ENCODE results near the gene TFF2.

The TFF2 gene

DNA sequence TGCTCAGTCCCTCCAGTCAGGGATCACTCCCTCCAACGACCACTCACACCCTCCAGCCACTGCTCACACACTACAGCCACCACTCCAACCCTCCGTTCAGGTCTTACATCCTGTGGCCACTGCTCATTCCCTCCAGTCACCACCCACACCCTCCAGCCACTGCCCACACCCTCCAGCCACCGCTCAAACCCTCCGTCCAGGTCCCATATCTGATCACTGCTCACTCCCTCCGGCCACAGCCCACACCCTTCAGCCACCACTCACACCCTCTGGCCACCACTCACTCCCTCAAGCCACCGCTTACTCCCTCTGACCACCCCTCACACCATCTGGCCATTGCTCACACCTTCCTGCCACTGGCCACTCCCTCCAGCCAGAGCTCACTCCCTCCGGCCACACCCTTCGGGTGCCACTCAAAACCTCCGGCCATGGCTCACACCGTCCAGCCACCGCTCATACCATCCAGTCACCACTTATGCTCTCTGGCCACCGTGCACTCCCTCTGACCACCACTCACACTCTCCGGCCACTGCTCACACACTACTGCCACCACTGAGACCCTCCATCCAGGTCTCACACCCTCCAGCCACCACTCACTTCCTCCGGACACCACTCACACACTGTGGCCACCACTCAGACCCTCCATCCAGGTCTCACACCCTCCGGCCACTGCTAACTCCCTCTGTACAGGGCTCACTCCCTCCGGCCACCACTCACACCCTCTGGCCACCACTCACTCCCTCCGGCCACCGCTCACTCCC is 20.3 kb upstream of the TFF2 start:
- TF ChIP-seq, protein P1, sequence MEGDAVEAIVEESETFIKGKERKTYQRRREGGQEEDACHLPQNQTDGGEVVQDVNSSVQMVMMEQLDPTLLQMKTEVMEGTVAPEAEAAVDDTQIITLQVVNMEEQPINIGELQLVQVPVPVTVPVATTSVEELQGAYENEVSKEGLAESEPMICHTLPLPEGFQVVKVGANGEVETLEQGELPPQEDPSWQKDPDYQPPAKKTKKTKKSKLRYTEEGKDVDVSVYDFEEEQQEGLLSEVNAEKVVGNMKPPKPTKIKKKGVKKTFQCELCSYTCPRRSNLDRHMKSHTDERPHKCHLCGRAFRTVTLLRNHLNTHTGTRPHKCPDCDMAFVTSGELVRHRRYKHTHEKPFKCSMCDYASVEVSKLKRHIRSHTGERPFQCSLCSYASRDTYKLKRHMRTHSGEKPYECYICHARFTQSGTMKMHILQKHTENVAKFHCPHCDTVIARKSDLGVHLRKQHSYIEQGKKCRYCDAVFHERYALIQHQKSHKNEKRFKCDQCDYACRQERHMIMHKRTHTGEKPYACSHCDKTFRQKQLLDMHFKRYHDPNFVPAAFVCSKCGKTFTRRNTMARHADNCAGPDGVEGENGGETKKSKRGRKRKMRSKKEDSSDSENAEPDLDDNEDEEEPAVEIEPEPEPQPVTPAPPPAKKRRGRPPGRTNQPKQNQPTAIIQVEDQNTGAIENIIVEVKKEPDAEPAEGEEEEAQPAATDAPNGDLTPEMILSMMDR (conservative IDR thresholded peaks at IDR 0.05), result no peak

DNA sequence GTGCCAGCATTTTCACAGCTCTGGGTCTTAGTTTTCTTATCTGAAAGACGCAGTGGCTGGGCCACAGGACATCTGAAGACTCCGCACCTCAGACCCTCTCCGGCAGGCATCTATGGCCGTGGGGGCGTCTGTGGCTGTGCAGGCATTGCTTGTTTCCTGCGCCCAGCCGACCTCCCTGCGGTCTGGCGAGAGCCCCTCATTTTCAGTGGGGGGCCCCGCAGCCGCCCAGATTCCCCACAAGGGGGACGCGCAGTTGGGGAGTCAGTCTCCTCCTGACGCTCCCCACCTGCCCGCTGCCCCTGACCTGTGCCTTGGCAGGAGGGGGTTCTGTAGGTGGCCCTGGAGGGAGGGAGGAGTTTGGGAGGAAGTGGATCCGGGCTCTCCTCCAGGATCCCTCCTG is 19.0 kb upstream of the TFF2 start:
- H3K27ac ChIP-seq, result no peak overlapping the region
- TF ChIP-seq, protein P1 (conservative IDR thresholded peaks at IDR 0.05), result 0 out of 2 replicates have a peak, but pooled peaks have one; percentile 7

More for the DNA sequence above, 20.3 kb upstream of the TFF2 start:
- no peak overlapping the region for H3K27ac ChIP-seq

DNA sequence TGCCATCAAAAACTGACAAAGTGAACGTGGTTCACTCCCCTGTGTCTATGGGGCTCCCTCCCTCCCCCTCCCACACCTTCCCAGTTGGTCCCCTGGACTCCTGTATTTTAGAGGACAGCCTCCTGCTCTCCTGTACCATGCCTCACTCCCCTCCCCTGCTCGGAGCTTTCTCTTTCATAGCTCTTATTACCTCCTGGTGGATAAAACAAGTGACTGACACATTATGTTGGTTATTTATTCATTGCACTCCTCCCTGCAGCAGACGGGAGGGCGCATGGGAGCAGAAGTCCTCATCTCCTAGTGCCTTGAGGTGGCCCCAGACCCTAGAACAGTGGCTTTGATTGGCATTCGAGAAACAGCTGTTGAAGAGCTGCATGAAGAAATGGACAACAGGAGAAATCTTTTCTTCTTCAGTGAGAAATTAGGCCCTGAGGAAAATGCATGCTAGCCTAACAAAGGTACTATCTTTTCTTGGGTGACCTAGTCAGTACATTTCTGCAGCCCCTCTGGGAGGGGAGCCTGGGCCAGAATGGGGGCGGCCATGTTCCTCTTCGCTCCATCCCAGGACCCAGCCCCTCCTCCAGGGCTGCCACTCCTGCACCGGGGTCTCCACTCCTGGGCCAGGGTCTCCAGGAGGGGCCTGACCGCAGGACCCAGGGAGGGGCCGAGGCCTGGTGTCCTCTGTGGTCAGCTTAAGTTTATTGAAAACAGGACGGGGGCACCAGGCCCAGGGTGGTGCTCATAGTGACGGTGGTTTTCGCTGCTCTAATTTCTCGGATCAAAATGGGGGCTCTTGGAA is 16.8 kb upstream of the TFF2 start:
- H3K27ac ChIP-seq, result peak overlapping the region; percentile 75

DNA sequence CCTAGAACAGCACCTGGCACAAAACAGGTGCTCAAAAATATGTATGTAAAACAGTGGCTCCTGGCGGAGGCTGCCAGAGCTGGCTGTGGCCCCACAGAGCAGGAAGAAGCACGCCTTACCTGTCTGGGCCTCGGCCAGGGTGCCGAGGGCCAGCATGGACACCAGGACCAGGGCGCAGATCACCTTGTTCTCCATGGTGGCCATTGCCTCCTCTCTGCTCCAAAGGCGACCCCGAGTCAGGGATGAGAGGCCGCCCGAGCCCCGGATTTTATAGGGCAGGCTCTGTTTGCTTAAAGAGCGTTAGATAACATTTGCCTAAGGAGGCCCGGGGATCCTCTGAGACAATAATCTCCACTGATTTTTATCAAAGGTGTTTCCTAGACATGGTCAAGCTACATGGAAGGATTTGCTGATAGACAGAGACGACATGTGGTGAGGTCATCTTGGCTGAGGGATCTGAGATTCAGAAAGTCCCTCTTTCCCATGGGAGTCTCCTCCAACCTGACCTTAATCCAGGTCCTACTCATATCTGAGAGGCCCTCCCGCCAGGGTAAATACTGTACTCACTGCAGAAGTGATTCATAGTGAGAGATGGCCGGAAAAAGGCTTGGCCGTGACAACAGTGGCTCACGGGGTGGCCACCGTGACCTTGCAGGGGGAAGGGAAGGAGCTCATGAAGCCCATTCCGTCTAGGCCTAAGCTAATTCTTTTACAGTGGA is 15.7 kb upstream of the TFF2 start, which contains the start of gene TFF1:
TFF1 (minus strand) TSS at position 244 of the 719 bp plus-strand sequence; CDS start at position 204, 40 bp downstream.
- peak within 1 kb of the TSS; percentile 75 for H3K27ac ChIP-seq
- TF ChIP-seq, protein P1 (conservative IDR thresholded peaks at IDR 0.05), result no peak

More for the DNA sequence above, 16.8 kb upstream of the TFF2 start:
- TF ChIP-seq, protein P1 (conservative IDR thresholded peaks at IDR 0.05), result no peak

DNA sequence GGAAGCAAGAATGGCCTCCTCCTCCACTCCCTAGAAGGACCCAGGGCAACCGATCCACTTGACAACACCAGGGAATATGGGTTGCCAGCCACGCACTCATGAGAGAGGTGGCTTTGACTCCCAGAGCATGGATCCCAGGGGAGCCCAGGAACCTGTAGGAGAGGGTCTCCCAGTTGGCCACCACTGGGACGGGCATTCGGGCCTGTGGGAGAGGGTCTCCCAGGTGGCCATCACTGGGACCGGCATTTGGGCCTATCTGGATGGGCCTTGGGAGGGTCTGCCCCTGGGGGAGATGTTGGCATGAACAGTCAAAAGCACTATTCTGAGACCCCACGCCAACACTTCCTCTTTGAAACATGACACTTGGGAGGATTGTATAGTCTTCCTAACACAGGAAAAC is 15.0 kb upstream of the TFF2 start:
- peak overlapping the region; percentile 75 for H3K27ac ChIP-seq
- TF ChIP-seq, protein P1 (conservative IDR thresholded peaks at IDR 0.05), result no peak

DNA sequence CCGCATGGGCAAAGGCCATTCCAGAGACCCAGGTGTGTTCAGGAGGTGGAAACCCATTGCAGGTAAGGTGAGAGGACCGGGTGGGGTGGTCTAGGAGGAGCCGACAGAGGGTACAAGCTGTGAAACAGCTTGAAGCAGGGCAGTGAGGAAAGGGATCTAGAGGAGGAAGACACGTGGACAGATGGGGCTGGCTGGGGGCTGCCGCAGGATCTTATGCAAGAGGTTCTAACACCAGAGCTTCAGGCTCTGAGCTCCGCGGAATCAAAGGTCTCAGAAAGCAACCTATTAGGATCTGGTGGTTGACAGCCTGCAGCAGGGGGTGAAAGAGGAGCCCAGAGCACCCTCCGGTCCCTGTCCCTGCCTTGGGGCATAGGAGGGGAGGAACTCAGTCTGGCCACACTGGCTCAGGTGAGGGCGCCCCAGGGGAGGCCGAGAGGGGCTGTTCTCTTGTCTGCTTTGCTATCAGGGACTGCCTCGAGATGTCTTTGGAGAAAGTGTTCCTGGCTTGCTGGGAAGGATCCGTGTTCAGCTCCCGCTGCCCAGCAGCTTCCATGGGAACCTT is 13.6 kb upstream of the TFF2 start:
- H3K27ac ChIP-seq, result no peak overlapping the region
- TF ChIP-seq, protein P1 (conservative IDR thresholded peaks at IDR 0.05), result no peak

Data from VCaP (cell line).